ENCODE results near the gene GHDC.
"Not testable (repeated sequence)": the region's sequence is repeated elsewhere in the genome, so short reads cannot be mapped to it uniquely, and the experiment has no call there.

Gene GHDC

GRCh38 chr17:42193969-42194899 is at the start of gene GHDC:
GHDC (minus strand) TSS chr17:42194494; CDS start chr17:42193581, 913 bp downstream.
- peak; percentile 83 for DNase-seq

- DNase-seq: no peak
Observed at GRCh38 chr17:42243493-42243982, 49.2 kb upstream of the GHDC start.

- no peak for DNase-seq
Observed at GRCh38 chr17:42241871-42242270, 47.6 kb upstream of the GHDC start.

GRCh38 chr17:42240863-42241262 is 46.6 kb upstream of the GHDC start:
- not testable (repeated sequence) for DNase-seq

GRCh38 chr17:42240201-42240600 is 45.9 kb upstream of the GHDC start:
- no peak for DNase-seq

GRCh38 chr17:42239576-42239975 is 45.3 kb upstream of the GHDC start:
- not testable (repeated sequence) for DNase-seq

- no peak for DNase-seq
Observed at GRCh38 chr17:42236760-42237159, 42.5 kb upstream of the GHDC start.

- DNase-seq: no peak
Observed at GRCh38 chr17:42233994-42234393, 39.7 kb upstream of the GHDC start.

- DNase-seq: no peak
Observed at GRCh38 chr17:42233156-42233555, 38.9 kb upstream of the GHDC start.

GRCh38 chr17:42230225-42230624 is 35.9 kb upstream of the GHDC start:
- DNase-seq: no peak

- no peak for DNase-seq
Observed at GRCh38 chr17:42227849-42228700, 33.8 kb upstream of the GHDC start.

GRCh38 chr17:42225646-42226045 is 31.4 kb upstream of the GHDC start:
- no peak for DNase-seq

GRCh38 chr17:42224651-42225050 is 30.4 kb upstream of the GHDC start:
- no peak for DNase-seq

GRCh38 chr17:42221886-42222745 is 27.8 kb upstream of the GHDC start:
- peak; percentile 22 for DNase-seq

- DNase-seq: not testable (repeated sequence)
Observed at GRCh38 chr17:42219280-42219679, 25.0 kb upstream of the GHDC start.

- DNase-seq: no peak
Observed at GRCh38 chr17:42214156-42214555, 19.9 kb upstream of the GHDC start.

GRCh38 chr17:42212382-42212781 is 18.1 kb upstream of the GHDC start:
- no peak for DNase-seq

- not testable (repeated sequence) for DNase-seq
Observed at GRCh38 chr17:42211921-42212341, 17.6 kb upstream of the GHDC start.

GRCh38 chr17:42210046-42210445 is 15.8 kb upstream of the GHDC start:
- DNase-seq: no peak

GRCh38 chr17:42206153-42206612 is 11.9 kb upstream of the GHDC start:
- not testable (repeated sequence) for DNase-seq

GRCh38 chr17:42203354-42203753 is 9.1 kb upstream of the GHDC start:
- no peak for DNase-seq

GRCh38 chr17:42202696-42203095 is 8.4 kb upstream of the GHDC start:
- DNase-seq: no peak
